ENCODE measurements around the gene KIF5A.

Gene KIF5A

DNA sequence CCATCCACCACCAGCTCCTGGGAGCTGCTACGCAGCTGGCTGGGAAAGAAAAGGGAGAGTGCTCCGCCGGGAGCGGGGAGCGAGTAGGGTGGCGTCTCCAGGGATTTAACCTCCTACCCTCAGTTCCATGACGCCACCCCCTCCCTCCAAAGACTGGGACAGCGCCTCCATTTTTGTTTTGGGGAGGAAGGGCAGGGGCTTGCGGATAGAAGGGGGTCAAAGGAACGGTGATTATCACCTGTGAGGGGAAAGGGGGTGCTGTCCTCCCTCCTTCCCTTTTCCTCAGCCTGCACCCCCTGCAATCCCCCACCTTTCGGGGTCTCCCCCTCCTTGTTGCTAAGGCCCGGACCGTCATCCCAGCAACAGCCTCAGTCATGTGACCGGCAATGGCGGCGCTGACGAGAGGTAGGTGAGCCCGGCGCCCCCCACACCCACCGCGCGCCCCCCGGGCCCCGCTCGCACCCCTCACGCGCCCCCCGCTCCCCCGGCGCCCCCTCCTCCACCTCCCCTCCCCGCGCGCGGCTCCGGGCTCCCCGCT lies 54.7 kb downstream of the KIF5A start, which contains the start of gene DTX3:
Gene DTX3 (plus strand): TSS at position 371 of the 538 bp plus-strand sequence. CDS start 1,694 bp downstream, outside the sequence.
- Histone ChIP-seq H3K27ac (ENCODE audit: insufficient read depth in 1 of 2, low read depth in 1 of 2, low read length in 2 of 2, poor library complexity in 1 of 2, severe bottlenecking in 2 of 2) (peak within 1 kb of the TSS; percentile 48 to 67), H3K4me1 (ENCODE audit: control extremely low read depth in 1 of 4, control insufficient read depth in 4 of 4, insufficient read depth in 4 of 4, low read length in 3 of 4) (peaks cover 0 to 21% (median 6%) of the 10 kb centered on the region in 4 experiments), H3K27me3 (replicated peaks in 2 of 5; ENCODE audit: control insufficient read depth in 4 of 5, insufficient read depth in 5 of 5, low read length in 4 of 5) (peaks cover 0 to 11% (median 0%) of the 10 kb centered on the region in 5 experiments), H3K9me3 (ENCODE audit: control extremely low read depth in 1 of 5, control insufficient read depth in 4 of 5, insufficient read depth in 2 of 5, low read depth in 1 of 5, low read length in 4 of 5) (no peaks in the 10 kb centered on the region), H3K36me3 (ENCODE audit: control insufficient read depth in 4 of 4, insufficient read depth in 4 of 4, low read length in 3 of 4) (peaks cover 9 to 45% (median 22%) of the 10 kb centered on the region in 4 experiments), H3K4me3 (ENCODE audit: control insufficient read depth in 1 of 7, extremely low read depth in 1 of 7, insufficient read depth in 4 of 7, low read depth in 2 of 7, low read length in 6 of 7) (peak within 1 kb of the TSS; percentile 55 to 87 (median 72))
- ChIA-PET POLR2A (no interaction called here), CTCF (interaction anchor here (1.0 to 5.8 kb wide), 3 partner anchors 16 to 27 kb away, joined by 3 to 35 read pairs (median 7); no protein-coding TSS in a partner anchor)
- DNase-seq: peak; percentile 47 to 71 (median 55)
- WGBS (ENCODE audit: insufficient coverage): 0% methylated on average over 1 of the region's 36 CpGs

DNA sequence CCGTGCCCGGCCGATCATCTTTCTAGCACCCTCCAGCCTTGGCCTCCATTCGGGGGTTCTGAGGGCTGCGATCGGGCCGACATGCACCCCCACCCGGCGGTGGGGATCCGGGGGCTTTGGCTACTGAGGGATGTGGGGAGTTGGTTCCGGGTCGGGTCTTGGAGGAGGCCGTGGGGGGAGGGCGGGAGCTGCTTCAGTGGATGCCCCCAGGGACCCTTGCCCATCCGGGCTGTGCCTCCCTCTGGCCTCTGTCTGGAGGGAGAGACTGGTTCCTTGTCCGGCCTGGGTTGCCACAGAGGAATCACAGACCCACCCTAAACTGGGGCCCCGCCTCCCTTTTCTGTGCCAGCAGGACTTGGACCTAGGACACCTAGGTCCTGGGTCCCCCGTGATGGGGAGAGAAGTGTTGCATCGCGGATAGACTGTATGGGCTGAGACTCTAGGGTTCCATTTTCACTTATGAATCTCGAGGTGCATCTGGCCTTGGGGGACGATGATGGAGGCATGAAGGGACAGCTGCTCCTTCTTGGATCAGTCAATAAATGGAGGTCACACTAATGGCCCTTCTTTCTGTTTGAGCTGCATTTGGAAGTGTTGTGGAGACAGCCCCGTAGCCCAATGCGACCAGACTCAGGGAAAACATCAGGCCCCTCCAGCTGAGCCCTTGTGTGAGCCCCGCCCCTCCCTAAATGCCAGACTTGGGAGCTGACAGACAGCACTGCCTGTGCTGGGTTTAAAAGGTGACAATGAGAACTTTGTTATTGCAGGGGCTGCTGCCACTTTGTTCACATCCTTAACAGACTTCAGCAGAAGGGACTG lies 55.4 kb downstream of the KIF5A start:
- ChIA-PET CTCF (interaction anchor here (0.7 to 5.8 kb wide), 4 partner anchors 11 to 28 kb away, joined by 3 to 35 read pairs (median 16); partner anchors contain the start of gene B4GALNT1), POLR2A (no interaction called here)
- Histone ChIP-seq H3K9me3 (ENCODE audit: control extremely low read depth in 1 of 5, control insufficient read depth in 4 of 5, insufficient read depth in 2 of 5, low read depth in 1 of 5, low read length in 4 of 5) (no peaks in the 10 kb centered on the region), H3K27ac (ENCODE audit: insufficient read depth in 1 of 2, low read depth in 1 of 2, low read length in 2 of 2, poor library complexity in 1 of 2, severe bottlenecking in 2 of 2) (no peak overlapping the region), H3K27me3 (replicated peaks in 2 of 5; ENCODE audit: control insufficient read depth in 4 of 5, insufficient read depth in 5 of 5, low read length in 4 of 5) (peaks cover 0 to 11% (median 0%) of the 10 kb centered on the region in 5 experiments), H3K36me3 (ENCODE audit: control insufficient read depth in 4 of 4, insufficient read depth in 4 of 4, low read length in 3 of 4) (peaks cover 7 to 39% (median 18%) of the 10 kb centered on the region in 4 experiments), H3K4me3 (ENCODE audit: control insufficient read depth in 1 of 7, extremely low read depth in 1 of 7, insufficient read depth in 4 of 7, low read depth in 2 of 7, low read length in 6 of 7) (peak overlapping the region; percentile 40 to 87 (median 60)), H3K4me1 (ENCODE audit: control extremely low read depth in 1 of 4, control insufficient read depth in 4 of 4, insufficient read depth in 4 of 4, low read length in 3 of 4) (peaks cover 0 to 23% (median 7%) of the 10 kb centered on the region in 4 experiments)
- WGBS (ENCODE audit: insufficient coverage): 26% methylated on average over 13 of the region's 25 CpGs
- DNase-seq: no peak

GRCh38 chr12:57605811-57606311 lies 56.0 kb downstream of the KIF5A start:
- H3K4me1 ChIP-seq (ENCODE audit: control extremely low read depth in 1 of 4, control insufficient read depth in 4 of 4, insufficient read depth in 4 of 4, low read length in 3 of 4): peaks cover 0 to 30% (median 11%) of the 10 kb centered on the region in 4 experiments
- ChIA-PET POLR2A (no interaction called here), CTCF (interaction anchor here (0.7 to 5.8 kb wide), 7 partner anchors 11 to 27 kb away, joined by 3 to 35 read pairs (median 6); partner anchors contain the start of gene B4GALNT1)
- no peak for DNase-seq
- no peaks in the 10 kb centered on the region for H3K9me3 ChIP-seq (ENCODE audit: control extremely low read depth in 1 of 5, control insufficient read depth in 4 of 5, insufficient read depth in 2 of 5, low read depth in 1 of 5, low read length in 4 of 5)
- 100% methylated on average over 4 of the region's 4 CpGs for WGBS (ENCODE audit: insufficient coverage)
- H3K27me3 ChIP-seq (replicated peaks in 2 of 5; ENCODE audit: control insufficient read depth in 4 of 5, insufficient read depth in 5 of 5, low read length in 4 of 5): peaks cover 0 to 17% (median 5%) of the 10 kb centered on the region in 5 experiments
- peak overlapping the region in 2 of 7 experiments; percentile 78 to 87 for H3K4me3 ChIP-seq (ENCODE audit: control insufficient read depth in 1 of 7, extremely low read depth in 1 of 7, insufficient read depth in 4 of 7, low read depth in 2 of 7, low read length in 6 of 7)
- H3K36me3 ChIP-seq (ENCODE audit: control insufficient read depth in 4 of 4, insufficient read depth in 4 of 4, low read length in 3 of 4): peaks cover 5 to 33% (median 16%) of the 10 kb centered on the region in 4 experiments
- H3K27ac ChIP-seq (ENCODE audit: insufficient read depth in 1 of 2, low read depth in 1 of 2, low read length in 2 of 2, poor library complexity in 1 of 2, severe bottlenecking in 2 of 2): no peak overlapping the region

DNA sequence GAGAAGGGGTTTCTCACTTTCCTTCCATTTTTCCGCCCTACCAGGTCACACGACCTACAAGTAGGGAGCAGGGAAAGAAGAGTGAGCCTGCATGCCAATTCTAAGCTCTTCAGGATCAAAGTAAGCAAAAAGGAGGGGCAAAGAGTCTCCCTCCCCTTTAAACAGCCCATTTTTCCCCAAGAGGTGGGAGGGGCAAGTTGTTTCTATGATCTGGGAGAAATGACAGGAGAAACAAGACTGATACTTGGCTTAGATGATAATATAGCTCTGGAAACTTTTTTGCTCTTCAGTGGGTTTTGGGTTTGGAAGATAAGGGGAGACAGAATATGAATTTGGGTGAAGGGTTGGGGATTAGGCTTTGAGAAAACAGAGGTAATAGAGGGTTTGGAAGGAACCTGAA lies 56.6 kb downstream of the KIF5A start:
- ChIA-PET CTCF (interaction anchor here (0.7 to 5.8 kb wide), 6 partner anchors 10 to 27 kb away, joined by 3 to 35 read pairs (median 6); no protein-coding TSS in a partner anchor), POLR2A (no interaction called here)
- peaks cover 0 to 17% (median 6%) of the 10 kb centered on the region in 5 experiments for H3K27me3 ChIP-seq (replicated peaks in 2 of 5; ENCODE audit: control insufficient read depth in 4 of 5, insufficient read depth in 5 of 5, low read length in 4 of 5)
- WGBS (ENCODE audit: insufficient coverage): no CpG with 5 or more reads among the region's 2 CpGs
- no peak overlapping the region for H3K4me3 ChIP-seq (ENCODE audit: control insufficient read depth in 1 of 7, extremely low read depth in 1 of 7, insufficient read depth in 4 of 7, low read depth in 2 of 7, low read length in 6 of 7)
- no peak for DNase-seq
- H3K4me1 ChIP-seq (ENCODE audit: control extremely low read depth in 1 of 4, control insufficient read depth in 4 of 4, insufficient read depth in 4 of 4, low read length in 3 of 4): peaks cover 0 to 33% (median 13%) of the 10 kb centered on the region in 4 experiments
- no peaks in the 10 kb centered on the region for H3K9me3 ChIP-seq (ENCODE audit: control extremely low read depth in 1 of 5, control insufficient read depth in 4 of 5, insufficient read depth in 2 of 5, low read depth in 1 of 5, low read length in 4 of 5)
- H3K27ac ChIP-seq (ENCODE audit: insufficient read depth in 1 of 2, low read depth in 1 of 2, low read length in 2 of 2, poor library complexity in 1 of 2, severe bottlenecking in 2 of 2): no peak overlapping the region
- peaks cover 2 to 29% (median 11%) of the 10 kb centered on the region in 4 experiments for H3K36me3 ChIP-seq (ENCODE audit: control insufficient read depth in 4 of 4, insufficient read depth in 4 of 4, low read length in 3 of 4)

DNA sequence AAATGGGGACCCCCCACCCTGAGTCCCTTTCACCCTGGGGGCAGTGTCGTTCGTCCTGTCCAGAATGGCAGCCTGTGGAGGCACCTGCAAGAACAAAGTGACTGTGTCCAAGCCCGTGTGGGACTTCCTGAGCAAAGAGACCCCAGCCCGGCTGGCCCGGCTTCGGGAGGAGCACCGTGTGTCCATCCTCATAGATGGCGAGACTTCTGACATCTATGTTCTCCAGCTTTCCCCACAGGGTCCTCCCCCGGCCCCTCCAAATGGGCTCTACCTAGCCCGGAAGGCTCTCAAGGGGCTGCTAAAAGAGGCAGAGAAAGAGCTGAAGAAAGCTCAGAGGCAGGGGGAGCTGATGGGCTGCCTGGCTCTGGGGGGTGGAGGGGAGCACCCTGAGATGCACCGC lies 57.0 kb downstream of the KIF5A start:
- Histone ChIP-seq H3K9me3 (ENCODE audit: control extremely low read depth in 1 of 5, control insufficient read depth in 4 of 5, insufficient read depth in 2 of 5, low read depth in 1 of 5, low read length in 4 of 5) (no peaks in the 10 kb centered on the region), H3K36me3 (ENCODE audit: control insufficient read depth in 4 of 4, insufficient read depth in 4 of 4, low read length in 3 of 4) (peaks cover 2 to 24% (median 9%) of the 10 kb centered on the region in 4 experiments), H3K27ac (ENCODE audit: insufficient read depth in 1 of 2, low read depth in 1 of 2, low read length in 2 of 2, poor library complexity in 1 of 2, severe bottlenecking in 2 of 2) (no peak overlapping the region), H3K27me3 (replicated peaks in 2 of 5; ENCODE audit: control insufficient read depth in 4 of 5, insufficient read depth in 5 of 5, low read length in 4 of 5) (peaks cover 0 to 17% (median 8%) of the 10 kb centered on the region in 5 experiments), H3K4me3 (ENCODE audit: control insufficient read depth in 1 of 7, extremely low read depth in 1 of 7, insufficient read depth in 4 of 7, low read depth in 2 of 7, low read length in 6 of 7) (no peak overlapping the region), H3K4me1 (ENCODE audit: control extremely low read depth in 1 of 4, control insufficient read depth in 4 of 4, insufficient read depth in 4 of 4, low read length in 3 of 4) (peaks cover 0 to 36% (median 13%) of the 10 kb centered on the region in 4 experiments)
- WGBS (ENCODE audit: insufficient coverage): 96% methylated on average over 8 of the region's 11 CpGs
- CTCF ChIA-PET: interaction anchor here (1.7 to 5.8 kb wide), 6 partner anchors 10 to 22 kb away, joined by 5 to 35 read pairs (median 6); no protein-coding TSS in a partner anchor
- no peak for DNase-seq
- POLR2A ChIA-PET: no interaction called here

GRCh38 chr12:57607958-57608663 lies 58.3 kb downstream of the KIF5A start:
- no peak overlapping the region for H3K27ac ChIP-seq (ENCODE audit: insufficient read depth in 1 of 2, low read depth in 1 of 2, low read length in 2 of 2, poor library complexity in 1 of 2, severe bottlenecking in 2 of 2)
- H3K4me1 ChIP-seq (ENCODE audit: control extremely low read depth in 1 of 4, control insufficient read depth in 4 of 4, insufficient read depth in 4 of 4, low read length in 3 of 4): peaks cover 0 to 37% (median 13%) of the 10 kb centered on the region in 4 experiments
- whole genome bisulfite sequencing (ENCODE audit: insufficient coverage): 94% methylated on average over 12 of the region's 12 CpGs
- peaks cover 0 to 25% (median 20%) of the 10 kb centered on the region in 5 experiments for H3K27me3 ChIP-seq (replicated peaks in 2 of 5; ENCODE audit: control insufficient read depth in 4 of 5, insufficient read depth in 5 of 5, low read length in 4 of 5)
- ChIA-PET POLR2A (interaction anchor here (0.8 kb wide), 1 partner anchor 9 kb away, joined by 3 read pairs; no protein-coding TSS in a partner anchor), CTCF (interaction anchor here (1.0 to 5.8 kb wide), 7 partner anchors 8 to 133 kb away, joined by 3 to 35 read pairs (median 4); no protein-coding TSS in a partner anchor)
- H3K9me3 ChIP-seq (ENCODE audit: control extremely low read depth in 1 of 5, control insufficient read depth in 4 of 5, insufficient read depth in 2 of 5, low read depth in 1 of 5, low read length in 4 of 5): no peaks in the 10 kb centered on the region
- DNase-seq: no peak
- H3K36me3 ChIP-seq (ENCODE audit: control insufficient read depth in 4 of 4, insufficient read depth in 4 of 4, low read length in 3 of 4): peaks cover 0 to 17% (median 3%) of the 10 kb centered on the region in 4 experiments
- no peak overlapping the region for H3K4me3 ChIP-seq (ENCODE audit: control insufficient read depth in 1 of 7, extremely low read depth in 1 of 7, insufficient read depth in 4 of 7, low read depth in 2 of 7, low read length in 6 of 7)

All from common myeloid progenitor, CD34-positive (primary cell).